HG02840 (cell line): ENCODE data around the gene CDR2L.
A peak's percentile ranks its signal among the peaks of the same experiment; 100 is the strongest.
"Not testable (repeated sequence)": the region's sequence is repeated elsewhere in the genome, so short reads cannot be mapped to it uniquely, and the experiment has no call there.

Source experiments
- ATAC-seq: cut with Tn5 transposase; IDR thresholded peaks from one replicate; pipeline ENCODE4 v1.9.1; 2021; ENCODE audit warnings: mild to moderate bottlenecking, moderate library complexity, moderate number of reproducible peaks; ENCODE audit not compliant: unreplicated experiment, low FRiP score

The CDR2L gene

DNA sequence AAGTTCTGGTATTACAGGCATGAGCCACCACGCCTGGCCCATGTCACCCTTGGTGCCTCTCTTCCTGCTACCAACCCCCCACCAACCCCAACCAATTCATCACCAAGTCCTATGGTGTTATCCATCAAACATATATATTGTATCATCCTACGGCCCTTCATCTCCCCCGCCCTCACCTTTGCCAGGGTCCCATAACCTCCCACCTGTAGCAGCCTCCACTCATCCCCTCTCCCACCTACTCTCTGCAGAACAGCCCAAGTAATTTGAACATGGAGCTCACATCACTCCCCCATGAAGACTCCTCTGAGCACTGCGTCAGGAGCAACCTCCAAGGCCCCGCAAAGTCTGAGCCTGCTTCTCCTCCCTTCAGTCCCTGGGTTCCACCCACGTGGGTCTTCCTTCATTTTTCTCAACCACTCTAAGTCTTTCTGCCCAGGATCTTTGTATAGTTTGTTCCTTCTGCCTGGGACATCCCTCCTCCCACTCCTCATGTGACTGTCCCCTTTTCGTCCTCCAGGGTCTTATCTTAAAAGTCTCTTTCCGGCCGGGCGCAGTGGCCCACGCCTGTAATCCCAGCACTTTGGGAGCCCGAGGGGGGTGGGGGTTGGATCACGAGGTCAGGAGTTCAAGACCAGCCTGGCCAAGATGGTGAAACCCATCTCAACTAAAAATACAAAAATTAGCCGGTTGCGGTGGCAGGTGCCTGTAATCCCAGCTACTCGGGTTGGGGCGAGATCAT, 7.9 kb upstream of the CDR2L start:
- ATAC-seq = no peak

DNA sequence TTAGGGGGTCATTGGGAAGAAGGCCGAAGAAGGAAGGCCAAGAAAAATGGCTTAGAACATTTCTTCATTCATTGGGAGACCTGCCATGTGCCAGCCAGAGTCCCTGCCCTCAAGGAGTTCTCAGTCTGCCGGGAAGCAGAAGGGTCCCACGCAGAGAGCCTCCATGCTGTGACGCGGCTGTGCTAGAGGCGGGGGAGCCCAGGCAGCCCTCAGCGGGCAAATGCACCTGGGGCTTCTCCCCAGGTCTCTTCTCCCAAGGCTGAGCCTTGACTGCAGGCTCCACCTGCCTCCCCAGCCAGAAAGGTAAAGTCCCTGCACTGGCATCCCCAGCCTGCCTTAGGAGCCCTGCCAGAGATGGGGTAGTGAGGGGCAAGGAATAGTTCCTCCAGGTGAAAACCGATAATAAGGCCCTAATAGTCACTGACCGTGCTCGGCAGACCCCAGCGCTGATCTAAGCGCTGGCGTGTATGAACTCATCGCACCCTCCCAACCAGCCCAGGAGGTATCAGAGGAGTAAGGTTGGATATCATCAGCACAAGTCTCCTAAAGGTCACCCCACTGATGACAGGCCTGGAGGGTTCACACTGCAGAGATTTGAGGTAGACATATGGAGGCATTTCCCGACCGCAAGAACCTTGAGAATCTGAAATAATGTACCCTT, 6.0 kb upstream of the CDR2L start:
- no peak for ATAC-seq

DNA sequence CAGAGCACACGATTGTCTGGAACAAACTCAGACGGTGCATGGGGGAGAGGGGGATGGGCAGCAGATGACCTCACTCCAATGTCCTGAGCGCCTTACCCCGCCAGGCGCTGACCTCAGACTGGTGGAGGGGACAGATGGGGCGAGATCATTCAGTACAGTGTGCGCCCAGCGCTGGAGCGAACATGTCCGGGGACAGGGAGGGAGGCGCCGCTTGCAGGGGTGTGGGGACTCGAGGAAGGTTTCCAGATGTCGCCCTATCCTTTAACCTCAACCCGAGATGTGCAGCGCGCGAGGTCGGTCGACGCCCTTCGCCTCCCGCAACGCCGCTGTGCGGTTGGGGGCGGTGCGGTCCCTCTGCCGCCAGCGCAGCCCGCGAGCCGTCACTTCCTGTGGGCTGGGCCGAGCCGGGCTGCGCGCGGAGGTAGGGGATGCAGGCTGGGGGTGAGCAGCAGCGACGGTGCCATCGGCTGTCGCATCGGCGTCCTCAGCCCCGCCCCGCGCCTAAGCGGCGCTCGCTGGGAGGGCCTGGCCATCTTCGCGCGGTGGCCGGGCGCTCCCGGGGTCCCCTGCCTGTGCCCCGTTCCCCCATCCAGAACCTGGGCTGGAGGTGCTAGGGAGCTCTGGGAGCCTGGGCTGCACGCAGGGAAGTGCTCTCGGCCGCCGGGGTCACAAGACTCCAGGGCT, 5.3 kb upstream of the CDR2L start:
- ATAC-seq = no peak

- ATAC-seq = not testable (repeated sequence)
Measured at GRCh38 chr17:74982663-74983313, 4.6 kb upstream of the CDR2L start.

- no peak for ATAC-seq
Measured at GRCh38 chr17:74986206-74986576, 1.2 kb upstream of the CDR2L start.

DNA sequence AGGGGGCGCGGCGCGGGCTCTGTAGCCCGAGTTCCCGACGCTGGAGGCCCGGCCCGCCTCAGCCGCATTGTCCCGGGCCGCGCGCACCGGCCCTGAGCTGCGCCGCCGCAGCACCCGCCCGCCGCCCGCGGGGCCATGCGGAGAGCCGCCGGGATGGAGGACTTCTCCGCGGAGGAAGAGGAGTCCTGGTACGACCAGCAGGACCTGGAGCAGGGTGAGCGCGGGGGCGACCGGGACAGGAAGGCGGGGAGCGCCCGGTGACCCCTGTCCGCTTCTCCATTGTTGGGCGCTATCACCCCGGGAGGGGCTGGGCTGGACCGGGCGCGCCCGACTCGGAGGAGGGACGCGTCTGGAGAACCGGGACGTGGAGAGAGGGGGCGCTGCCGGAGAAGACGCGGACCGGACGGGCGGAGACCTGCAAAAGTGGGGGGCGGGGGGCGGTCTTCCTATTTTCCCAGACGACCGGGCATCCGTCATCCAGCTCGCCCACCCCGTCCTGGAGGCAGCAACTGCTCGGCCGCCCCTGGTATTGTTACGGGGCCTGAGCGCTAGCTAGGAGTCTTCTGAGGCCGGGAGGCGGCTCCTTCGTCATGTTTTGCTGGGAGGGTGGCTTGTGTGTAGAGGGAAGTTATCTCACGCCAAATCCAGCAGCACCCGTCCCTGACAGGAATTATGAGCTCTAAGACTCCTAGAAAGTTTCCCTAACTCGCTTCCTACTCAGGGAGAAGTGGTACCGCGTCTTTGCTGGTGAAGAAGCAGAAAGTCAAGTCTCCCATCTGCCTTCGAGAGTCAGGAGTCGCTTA, 678 bp downstream of the CDR2L start:
- peak; percentile 26 for ATAC-seq

- no peak for ATAC-seq
Measured at GRCh38 chr17:74990581-74991105, 3.2 kb downstream of the CDR2L start.

DNA sequence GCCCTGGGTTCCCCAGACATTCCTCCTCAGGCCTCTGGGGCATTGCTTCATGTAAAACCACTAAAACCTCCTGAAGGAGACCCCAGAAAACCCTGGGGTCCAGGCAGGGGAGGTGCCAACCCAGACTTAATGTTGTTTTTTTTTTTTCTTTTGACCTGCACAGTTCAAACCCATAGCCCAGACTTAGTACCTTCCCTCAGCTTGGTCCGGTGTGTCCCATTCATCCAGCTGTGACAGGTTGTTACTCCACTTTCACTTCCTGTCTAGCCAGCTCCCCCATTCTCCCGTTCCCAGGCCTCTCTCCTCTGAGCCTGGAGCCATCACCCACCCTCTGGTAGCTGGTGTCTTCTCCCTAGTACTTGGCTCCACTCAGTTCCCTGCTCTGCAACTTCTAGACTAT, 4.8 kb downstream of the CDR2L start:
- no peak for ATAC-seq

- ATAC-seq = no peak
Measured at GRCh38 chr17:74994440-74994839, 7.0 kb downstream of the CDR2L start.

GRCh38 chr17:74995847-74996246, 8.4 kb downstream of the CDR2L start:
- no peak for ATAC-seq

- no peak for ATAC-seq
Measured at GRCh38 chr17:74998783-74999182, 11.4 kb downstream of the CDR2L start.

DNA sequence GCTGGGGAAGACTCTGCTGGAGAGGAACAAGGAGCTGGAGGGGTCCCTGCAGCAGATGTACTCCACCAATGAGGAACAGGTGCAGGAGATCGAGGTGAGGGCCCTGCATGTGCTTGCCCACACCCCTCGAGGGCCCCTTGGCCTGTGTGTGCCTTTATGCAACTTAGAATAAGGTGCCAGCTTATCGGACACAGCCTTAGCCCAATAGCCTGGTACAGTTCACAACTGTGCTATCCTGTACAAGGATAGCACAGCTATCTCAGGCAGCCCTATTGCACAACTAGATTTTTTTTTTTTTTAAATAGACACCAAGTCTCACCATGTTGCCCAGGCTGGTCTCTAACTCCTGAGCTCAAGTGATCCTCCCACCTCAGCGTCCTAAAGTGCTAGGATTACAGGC, 12.1 kb downstream of the CDR2L start:
- ATAC-seq = no peak

GRCh38 chr17:75001915-75002843, 14.7 kb downstream of the CDR2L start:
- ATAC-seq = no peak

DNA sequence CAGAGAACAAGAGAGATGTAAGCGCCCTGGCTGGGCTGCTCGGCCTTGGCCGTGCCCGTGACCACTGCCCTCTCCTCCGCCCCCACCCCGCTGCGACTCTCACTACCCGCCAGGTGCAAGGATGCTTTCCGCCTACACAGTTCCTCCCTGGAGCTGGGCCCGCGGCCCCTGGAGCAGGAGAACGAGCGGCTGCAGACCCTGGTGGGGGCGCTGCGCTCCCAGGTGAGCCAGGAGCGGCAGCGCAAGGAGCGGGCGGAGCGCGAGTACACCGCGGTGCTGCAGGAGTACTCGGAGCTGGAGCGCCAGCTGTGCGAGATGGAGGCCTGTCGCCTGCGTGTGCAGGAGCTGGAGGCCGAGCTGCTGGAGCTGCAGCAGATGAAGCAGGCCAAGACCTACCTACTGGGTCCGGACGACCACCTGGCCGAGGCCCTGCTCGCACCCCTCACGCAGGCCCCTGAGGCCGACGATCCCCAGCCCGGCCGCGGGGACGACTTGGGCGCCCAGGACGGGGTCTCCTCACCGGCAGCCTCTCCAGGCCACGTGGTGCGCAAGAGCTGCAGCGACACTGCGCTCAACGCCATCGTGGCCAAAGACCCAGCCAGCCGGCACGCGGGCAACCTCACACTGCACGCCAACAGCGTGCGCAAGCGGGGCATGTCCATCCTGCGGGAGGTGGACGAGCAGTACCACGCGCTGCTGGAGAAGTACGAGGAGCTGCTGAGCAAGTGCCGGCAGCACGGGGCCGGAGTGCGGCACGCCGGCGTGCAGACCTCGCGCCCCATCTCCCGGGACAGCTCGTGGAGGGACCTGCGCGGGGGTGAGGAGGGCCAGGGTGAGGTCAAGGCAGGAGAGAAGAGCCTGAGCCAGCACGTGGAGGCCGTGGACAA, 15.9 kb downstream of the CDR2L start:
- ATAC-seq = no peak

GRCh38 chr17:75003957-75004355, 16.5 kb downstream of the CDR2L start:
- no peak for ATAC-seq

DNA sequence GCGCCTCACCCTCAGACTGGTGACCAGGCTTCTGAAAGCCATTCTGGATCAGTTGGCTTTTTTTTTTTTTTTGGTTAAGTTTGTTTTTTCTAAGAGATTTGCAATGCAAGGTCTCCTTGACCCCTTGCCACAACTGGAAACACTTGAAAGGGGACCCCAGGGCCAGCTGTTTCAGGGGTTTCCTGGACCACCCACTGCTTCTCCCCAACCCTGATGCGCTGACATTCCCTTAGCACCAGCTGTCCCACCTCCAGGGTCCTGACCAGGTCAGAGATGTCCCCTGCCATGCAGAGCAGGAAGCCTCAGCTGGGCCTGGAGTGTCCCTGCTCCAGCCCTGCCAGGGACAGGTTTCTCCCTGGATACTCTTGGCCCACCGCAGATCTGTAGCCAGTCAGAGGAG, 16.9 kb downstream of the CDR2L start:
- no peak for ATAC-seq

DNA sequence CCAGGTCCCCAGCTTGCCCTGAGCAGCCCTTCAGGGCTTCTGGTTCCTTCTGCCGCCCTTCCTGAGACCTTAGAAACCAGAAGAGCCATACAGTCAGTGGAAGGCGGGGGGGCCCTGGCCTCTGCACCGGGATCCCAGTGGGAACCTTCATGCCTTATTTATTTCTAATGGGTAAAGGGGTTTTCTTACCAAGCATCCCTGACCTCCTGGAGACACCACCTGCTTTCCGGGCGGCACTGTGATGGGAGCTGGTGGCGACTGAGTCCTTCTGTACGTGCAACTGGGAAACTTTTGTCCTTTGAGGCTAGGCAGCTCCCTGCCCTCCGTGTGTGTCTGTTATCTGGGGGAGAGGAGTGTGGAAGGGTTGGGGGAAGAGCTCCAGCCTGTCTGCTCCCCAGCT, 17.9 kb downstream of the CDR2L start:
- no peak for ATAC-seq

DNA sequence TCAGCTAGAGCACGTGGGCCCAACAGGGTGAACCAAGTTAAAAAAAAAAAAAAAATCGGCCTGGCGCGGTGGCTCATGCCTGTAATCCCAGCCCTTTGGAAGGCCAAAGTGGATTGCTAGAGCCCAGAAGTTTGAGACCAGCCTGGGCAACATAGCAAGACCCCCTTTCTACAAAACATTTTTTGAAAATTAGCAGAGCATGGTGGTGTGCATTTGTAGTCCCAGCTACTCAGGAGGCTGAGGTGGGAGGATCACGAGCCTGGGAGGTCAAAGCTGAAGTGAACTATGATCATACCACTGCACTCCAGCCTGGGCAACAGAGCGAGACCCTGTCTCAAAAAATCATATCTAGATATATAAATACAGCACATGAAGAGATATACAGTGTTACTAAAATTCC, 18.7 kb downstream of the CDR2L start:
- ATAC-seq = not testable (repeated sequence)
